ENCODE results near the gene ALG6.
"Not testable (repeated sequence)": the region's sequence is repeated elsewhere in the genome, so short reads cannot be mapped to it uniquely, and the experiment has no call there.

Gene ALG6

GRCh38 chr1:63328781-63329180, 38.6 kb upstream of the ALG6 start:
- DNase-seq (ENCODE audit: low read depth): no peak

DNA sequence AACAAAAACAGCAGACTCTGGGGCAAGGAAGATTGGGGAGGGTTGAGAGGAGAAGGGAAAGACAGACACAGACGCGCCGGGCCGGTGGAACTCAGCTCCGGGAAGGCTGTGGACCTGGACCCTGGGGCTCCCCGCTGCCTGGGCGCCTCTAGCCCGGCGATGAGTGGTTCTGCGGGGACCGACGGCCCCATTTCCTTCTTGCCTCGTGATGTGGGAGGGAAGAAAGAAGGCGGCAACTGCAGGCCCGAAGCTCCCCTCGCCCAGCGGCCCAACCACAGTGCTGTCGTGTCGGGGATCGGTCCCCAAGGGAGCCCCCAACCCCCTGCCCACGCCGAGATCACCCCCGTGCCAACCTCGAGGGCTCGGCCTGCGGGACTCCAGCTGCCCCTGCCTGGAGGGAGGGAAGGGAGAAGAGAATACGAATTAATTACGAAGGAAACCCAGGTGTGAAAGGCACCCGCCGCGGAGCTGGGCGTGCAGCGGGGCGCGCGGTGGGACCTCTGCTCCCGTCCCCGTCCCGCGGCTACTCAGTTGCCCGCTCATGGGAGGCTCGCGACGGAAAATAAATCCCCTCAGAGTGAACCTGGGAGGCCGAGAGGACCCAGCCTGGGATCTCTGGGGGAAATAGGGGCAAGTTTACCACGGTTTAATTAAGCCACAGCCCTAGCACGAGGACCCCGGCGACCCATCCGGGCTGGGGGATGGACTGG, 37.7 kb upstream of the ALG6 start:
- DNase-seq (ENCODE audit: low read depth): peak; percentile 8

GRCh38 chr1:63330331-63330916, 37.0 kb upstream of the ALG6 start:
- no peak for DNase-seq (ENCODE audit: low read depth)

GRCh38 chr1:63342402-63342801, 25.0 kb upstream of the ALG6 start:
- no peak for DNase-seq (ENCODE audit: low read depth)

DNA sequence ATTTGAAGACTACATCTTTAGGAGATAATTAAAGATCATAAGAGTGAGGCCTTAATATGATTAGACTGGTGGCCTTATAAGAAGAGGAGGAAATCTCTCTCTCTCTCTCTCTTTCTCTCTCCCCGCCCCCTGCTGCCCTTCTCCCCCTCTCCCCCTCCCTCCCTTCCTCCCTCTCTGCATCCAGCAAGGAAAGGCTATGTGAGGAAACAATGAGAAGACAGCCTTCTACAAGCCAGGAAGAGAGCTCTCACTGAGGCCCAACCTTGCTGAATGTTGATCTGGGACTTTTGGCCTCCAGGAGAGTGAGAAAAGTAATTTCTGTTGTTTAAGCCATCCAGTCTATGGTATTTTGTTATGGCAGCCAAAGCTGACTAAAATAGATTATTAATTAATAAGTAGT, 23.5 kb upstream of the ALG6 start:
- no peak for DNase-seq (ENCODE audit: low read depth)

DNA sequence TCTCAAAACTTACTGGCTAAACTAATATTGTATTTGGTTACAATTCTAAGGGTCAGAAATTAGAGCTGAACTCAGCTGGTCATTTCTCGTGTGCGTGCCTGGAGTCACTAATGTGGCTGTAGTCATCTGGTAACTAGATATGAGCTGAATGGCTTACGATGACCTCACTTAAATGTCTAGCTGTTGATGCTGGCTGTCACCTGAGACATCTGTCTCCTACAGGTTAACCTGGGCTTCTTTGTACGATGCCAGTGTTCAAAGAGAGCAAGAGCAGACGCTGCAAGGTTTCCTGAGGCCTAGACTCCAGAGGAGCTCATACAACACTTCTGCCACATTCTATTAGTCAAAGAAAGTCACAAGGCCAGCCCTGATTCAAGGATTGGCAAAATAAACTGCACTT, 17.1 kb upstream of the ALG6 start:
- no peak for DNase-seq (ENCODE audit: low read depth)

DNA sequence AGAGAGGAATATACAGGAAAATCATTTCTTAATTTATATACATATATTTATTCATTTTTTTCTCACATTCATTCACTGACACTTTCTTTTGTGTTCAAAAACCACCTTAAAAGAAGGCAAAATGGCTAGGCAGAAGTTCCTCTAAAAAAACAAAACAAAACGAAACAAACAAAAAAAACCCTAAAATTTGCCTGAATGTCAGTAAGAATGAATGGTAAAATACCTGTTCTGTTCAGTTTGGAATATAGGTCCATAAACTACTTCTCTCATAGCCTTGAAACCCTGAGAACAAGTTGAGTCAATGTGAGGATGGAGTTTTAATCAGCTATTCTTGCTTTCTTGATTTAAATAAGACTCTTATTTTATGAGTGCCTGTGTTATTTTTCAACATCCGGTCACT, 14.7 kb upstream of the ALG6 start:
- DNase-seq (ENCODE audit: low read depth): no peak

DNA sequence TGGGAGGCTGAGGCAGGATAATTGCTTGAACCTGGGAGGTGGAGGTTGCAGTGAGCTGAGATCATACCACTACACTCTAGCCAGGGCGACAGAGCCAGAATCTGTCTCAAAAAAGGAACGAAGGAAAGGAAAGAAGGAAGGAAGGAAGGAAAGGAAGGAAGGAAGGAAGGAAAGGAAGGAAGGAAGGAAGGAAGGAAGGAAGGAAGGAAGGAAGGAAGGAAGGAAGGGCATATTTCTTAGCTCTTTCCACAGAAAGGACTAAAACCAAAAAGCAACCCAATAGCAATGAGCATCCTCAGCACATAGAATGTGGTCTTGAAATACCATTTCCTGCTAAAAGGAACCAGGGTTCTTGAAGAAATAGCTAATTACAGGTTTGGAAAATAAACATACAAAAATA, 11.2 kb upstream of the ALG6 start:
- not testable (repeated sequence) for DNase-seq (ENCODE audit: low read depth)

DNA sequence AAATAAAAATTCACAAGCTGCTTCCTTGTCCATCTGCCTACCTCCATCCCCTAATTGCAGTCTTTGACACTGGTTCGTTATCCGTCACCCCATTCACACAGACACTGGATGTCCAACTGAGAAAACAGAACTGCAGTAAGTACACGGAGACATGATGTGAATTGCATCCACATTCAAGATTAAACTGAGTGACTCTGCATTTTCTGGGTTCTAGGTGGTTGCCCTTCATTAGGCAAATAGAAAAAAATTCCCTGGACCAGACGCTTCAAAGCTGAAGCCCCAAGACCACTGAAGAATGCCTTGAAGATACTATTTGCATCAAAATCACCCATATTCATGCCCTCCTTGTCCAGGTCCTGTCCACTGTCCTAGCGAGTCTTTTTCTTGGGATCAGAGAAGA, 7.9 kb upstream of the ALG6 start:
- DNase-seq (ENCODE audit: low read depth): no peak

GRCh38 chr1:63362073-63362472, 5.4 kb upstream of the ALG6 start:
- no peak for DNase-seq (ENCODE audit: low read depth)

- no peak for DNase-seq (ENCODE audit: low read depth)
Measured at GRCh38 chr1:63362578-63362977, 4.8 kb upstream of the ALG6 start.

DNA sequence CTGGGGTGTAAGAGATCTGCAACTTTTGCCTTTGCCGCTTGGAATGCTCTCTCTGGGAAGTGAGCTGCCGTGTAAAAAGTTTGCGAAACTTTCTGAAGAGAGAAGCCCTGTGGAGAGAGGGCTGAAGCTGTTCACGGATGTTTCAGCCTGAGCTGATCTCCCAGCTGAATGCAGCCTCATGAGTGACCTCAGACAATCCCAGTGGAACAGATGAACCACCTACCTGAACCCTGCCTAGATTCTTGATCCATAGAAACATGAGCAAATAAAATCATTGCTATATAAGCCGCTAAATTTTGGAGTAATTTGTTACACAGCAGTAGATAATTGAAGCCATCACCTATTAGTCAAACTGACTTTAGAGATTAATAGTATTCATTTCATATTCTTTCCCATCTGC, 4.4 kb upstream of the ALG6 start:
- DNase-seq (ENCODE audit: low read depth): no peak

DNA sequence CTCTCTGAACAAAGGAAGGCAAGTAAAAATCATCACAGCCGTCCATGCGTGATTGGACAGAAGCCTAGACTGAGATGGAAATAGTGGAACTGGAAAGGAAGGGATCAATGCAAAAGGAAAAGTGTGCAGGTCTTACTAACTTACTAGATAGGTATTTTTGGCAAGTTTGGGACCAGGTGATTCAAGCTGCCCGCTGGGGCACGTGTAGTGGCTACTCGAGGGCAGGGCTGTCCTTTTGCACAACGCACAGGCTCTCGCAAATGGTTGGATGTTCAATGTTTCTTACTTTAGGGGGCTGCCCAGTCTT, 566 bp upstream of the ALG6 start:
- DNase-seq (ENCODE audit: low read depth): no peak

DNA sequence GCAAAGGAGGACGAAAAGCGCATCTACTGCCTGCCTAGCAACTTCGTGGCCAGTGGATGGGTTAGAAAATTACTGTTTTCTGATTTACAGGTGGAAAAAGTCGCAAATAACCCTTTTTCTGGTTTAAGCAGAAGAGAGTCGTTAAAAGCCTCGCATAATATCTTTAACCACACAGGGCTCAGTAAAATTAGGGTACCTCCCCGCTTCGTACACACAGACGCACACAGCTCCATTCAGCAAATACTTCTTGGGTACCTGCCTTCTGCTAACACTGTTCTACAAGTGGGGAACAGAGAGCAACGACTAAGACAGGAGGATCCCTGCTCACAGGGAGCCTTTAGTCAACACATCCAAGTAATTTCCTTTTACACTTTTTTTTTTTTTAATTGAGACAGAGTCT, 704 bp downstream of the ALG6 start:
- DNase-seq (ENCODE audit: low read depth): no peak

DNA sequence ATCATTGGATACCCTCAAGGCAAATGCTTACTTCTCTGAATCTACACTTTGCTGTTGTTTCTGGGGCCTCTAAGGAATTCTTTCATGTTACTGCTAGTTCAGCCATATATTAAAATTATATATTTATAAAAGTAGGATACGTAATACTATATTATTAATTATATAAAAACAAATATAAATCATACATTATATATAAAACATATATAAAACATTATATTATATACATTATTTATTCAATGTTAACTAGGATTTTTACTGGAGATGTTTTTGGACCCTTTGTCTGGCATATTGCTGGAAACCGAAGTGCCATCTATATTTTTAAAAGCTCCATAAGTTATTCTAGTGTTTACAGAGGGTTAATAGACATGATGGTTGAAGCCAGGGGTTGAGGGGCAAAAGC, 12.2 kb downstream of the ALG6 start:
- no peak for DNase-seq (ENCODE audit: low read depth)

DNA sequence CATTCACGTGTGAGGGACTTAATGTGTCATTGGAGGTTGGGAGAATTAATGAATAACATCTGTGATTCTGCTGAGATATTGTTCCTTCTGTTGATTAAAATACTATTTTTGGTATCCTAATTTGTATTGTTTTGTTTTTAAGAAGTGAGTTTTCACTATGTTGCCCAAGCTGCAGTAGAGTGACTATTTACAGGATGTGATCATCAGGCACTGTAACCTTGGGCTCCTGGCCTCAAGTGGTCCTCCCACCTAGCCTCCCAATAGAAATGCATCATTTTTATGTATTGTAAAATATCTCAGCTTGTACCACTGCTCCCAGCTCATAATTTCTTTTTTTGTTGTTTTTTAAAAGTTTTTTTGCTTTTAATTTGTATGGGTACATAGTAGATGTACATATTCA, 14.3 kb downstream of the ALG6 start:
- DNase-seq (ENCODE audit: low read depth): no peak

DNA sequence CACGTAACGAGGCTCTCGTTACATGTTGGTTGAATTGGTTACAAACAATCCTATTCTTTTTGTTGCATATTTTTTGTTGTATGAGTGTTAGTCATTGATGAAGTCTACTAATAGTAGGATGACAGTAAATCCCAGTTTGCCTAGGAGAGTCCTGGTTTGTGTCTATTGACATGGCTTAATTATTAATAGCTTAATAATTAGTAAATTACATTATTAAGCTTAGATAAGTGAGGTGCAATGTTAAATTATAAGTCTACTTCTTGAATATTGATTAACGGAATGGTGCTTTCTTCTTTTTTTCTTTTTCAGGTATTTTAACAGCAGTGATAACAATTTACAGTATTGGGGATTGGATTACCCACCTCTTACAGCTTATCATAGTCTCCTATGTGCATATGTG, 34.5 kb downstream of the ALG6 start:
- DNase-seq (ENCODE audit: low read depth): no peak

GRCh38 chr1:63403386-63403785, 36.0 kb downstream of the ALG6 start:
- no peak for DNase-seq (ENCODE audit: low read depth)

DNA sequence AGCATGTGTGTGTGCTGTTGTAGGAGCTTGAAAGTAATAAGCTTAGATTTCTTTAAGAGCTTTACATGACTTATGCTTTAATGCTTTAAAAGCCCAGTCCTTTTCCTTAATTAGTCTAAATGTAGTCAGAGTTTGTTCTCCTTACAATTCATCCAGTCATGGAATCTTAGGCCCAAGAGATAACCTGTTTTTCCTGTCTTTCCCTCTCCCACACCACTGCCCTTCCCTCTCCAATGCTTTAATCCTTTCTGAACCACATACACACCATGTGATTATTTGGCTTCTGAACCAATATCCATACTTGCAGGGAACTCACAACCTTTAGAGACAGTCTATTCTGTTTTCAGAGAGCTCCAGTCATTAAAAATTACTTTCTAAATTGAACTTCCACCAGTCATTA, 37.6 kb downstream of the ALG6 start:
- no peak for DNase-seq (ENCODE audit: low read depth)

DNA sequence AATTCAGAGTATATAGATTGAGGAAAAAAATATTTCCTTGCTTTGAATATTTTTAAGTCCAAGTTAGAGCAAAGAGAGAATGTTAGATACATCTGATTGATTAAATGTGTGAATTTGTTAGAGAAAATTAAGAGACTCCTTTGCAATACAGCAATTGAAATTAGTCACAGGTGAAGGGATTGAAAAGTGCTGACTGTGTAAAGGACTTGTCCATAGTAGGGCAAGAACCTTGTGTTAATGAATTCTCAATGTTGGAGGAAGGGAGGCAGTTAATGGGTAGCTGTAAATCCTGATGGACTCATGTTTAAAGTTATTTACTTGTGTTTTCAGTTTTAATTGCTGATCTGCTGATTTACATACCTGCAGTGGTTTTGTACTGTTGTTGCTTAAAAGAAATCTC, 38.6 kb downstream of the ALG6 start:
- no peak for DNase-seq (ENCODE audit: low read depth)

- DNase-seq (ENCODE audit: low read depth): no peak
Measured at GRCh38 chr1:63407002-63407401, 39.6 kb downstream of the ALG6 start.

DNA sequence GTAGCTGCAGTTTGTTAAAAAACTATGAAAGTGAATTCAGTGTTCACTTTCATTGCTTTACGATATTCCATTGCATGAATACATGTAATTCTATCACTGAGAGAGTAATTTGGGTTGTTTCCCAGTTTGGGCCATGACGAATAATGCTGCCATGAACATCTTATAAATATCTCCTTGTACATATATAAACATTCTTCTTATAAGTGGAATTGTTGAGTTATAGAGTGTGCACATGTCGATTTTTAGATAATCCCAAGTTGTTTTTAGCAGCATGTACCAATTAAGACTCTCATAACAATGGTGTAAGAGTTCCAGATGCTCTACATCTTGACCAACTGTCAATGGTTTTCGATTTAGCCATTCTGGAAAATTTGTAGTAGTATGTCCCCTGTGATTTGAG, 40.9 kb downstream of the ALG6 start:
- DNase-seq (ENCODE audit: low read depth): no peak

- DNase-seq (ENCODE audit: low read depth): no peak
Measured at GRCh38 chr1:63411066-63411465, 43.6 kb downstream of the ALG6 start.

GRCh38 chr1:63413394-63413793, 46.0 kb downstream of the ALG6 start:
- no peak for DNase-seq (ENCODE audit: low read depth)

Data from activated T-cell treated with anti-CD3 and anti-CD28 coated beads for 48 hours (primary cell).